Activated naive CD4-positive, alpha-beta T cell treated with anti-CD3 and anti-CD28 coated beads, Interleukin-2, amount 50 U/mL, for 16 hours (primary cell): ENCODE data around the gene IGF1R.

Experiments
- DNase-seq: peaks from one replicate; pipeline ENCODE4 v3.0.0-alpha.2; 2020

The IGF1R gene

GRCh38 chr15:98708037-98708590 is 59.8 kb downstream of the IGF1R start:
- DNase-seq = no peak

GRCh38 chr15:98711810-98712209 is 63.5 kb downstream of the IGF1R start:
- DNase-seq = no peak

GRCh38 chr15:98712845-98713584 is 64.7 kb downstream of the IGF1R start:
- DNase-seq = no peak

- DNase-seq = no peak
Measured at GRCh38 chr15:98713585-98714001, 65.3 kb downstream of the IGF1R start.

GRCh38 chr15:98714922-98715321 is 66.6 kb downstream of the IGF1R start:
- DNase-seq = no peak

GRCh38 chr15:98715401-98715800 is 67.1 kb downstream of the IGF1R start:
- DNase-seq = no peak

- DNase-seq = no peak
Measured at GRCh38 chr15:98715890-98716443, 67.6 kb downstream of the IGF1R start.

GRCh38 chr15:98717371-98717770 is 69.0 kb downstream of the IGF1R start:
- DNase-seq = no peak

GRCh38 chr15:98717942-98718341 is 69.6 kb downstream of the IGF1R start:
- DNase-seq = no peak

GRCh38 chr15:98718426-98719136 is 70.2 kb downstream of the IGF1R start:
- DNase-seq = no peak

GRCh38 chr15:98719137-98719740 is 70.9 kb downstream of the IGF1R start:
- DNase-seq = no peak

- no peak for DNase-seq
Measured at GRCh38 chr15:98720031-98720430, 71.7 kb downstream of the IGF1R start.

- DNase-seq = no peak
Measured at GRCh38 chr15:98720577-98721565, 72.5 kb downstream of the IGF1R start.

- DNase-seq = no peak
Measured at GRCh38 chr15:98722209-98722608, 73.9 kb downstream of the IGF1R start.

- DNase-seq = no peak
Measured at GRCh38 chr15:98722645-98723044, 74.3 kb downstream of the IGF1R start.

GRCh38 chr15:98723195-98723594 is 74.9 kb downstream of the IGF1R start:
- no peak for DNase-seq

GRCh38 chr15:98724048-98724447 is 75.7 kb downstream of the IGF1R start:
- DNase-seq = no peak

GRCh38 chr15:98724494-98724893 is 76.2 kb downstream of the IGF1R start:
- DNase-seq = no peak

- DNase-seq = no peak
Measured at GRCh38 chr15:98725874-98726273, 77.5 kb downstream of the IGF1R start.

GRCh38 chr15:98727115-98728040 is 79.0 kb downstream of the IGF1R start:
- no peak for DNase-seq
